ENCODE measurements around the gene TMEM117. TPM values are rescaled to one million over a fixed set of nuclear protein-coding genes. Genes with fewer than 3 reads are reported as not detected.
"Not testable (repeated sequence)": the region's sequence is repeated elsewhere in the genome, so short reads cannot be mapped to it uniquely, and the experiment has no call there.

TMEM117 gene
- total and polyA plus RNA-seq, 5 experiments from 2014 or later, result 2.1 to 5.0 (median 2.2) TPM

DNA sequence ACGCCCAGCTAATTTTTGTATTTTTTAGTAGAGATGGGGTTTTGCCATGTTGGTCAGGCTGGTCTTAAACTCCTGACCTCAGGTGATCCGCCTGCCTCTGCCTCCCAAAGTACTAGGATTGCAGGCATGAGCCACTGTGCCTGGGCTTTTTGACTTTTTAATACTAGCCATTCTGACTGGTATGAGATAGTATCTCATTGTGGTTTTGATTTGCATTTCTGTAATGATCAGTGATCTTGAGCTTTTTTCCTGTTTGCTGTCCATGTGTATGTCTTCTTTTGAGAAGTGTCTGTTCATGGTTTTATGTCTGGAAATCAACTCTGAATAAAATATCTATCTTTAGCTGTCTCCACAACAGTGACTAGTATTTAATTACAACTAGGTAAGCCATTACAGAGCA is 35.4 kb downstream of the TMEM117 start:
- H3K4me1 Mint-ChIP-seq, H3K4me3 Mint-ChIP-seq, ATAC-seq, DNase-seq, H3K36me3 Mint-ChIP-seq, H3K27ac Mint-ChIP-seq, H3K27me3 Mint-ChIP-seq, H3K9me3 Mint-ChIP-seq, POLR2A ChIA-PET: not testable (repeated sequence)

DNA sequence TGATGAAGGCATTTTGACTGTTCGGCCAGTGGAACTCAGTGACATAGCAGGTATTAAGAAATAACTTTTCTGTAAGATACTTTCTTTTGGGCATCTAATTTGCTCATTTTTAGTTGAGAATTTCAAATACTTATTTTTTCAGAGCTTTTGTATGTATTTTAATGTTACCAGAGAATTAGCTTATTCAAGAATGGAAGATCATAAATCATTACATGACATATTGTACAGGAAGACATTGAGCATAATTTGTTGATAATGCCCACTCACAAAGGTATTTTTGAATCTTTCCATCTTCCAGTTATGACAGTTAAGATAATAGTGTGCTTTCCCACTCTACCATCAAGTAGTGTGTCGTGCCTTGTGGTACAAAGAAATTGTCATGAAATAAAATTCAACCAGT is 36.5 kb downstream of the TMEM117 start:
- peaks cover 0 to 4% (median 0%) of the 10 kb centered on the region in 4 donors for H3K4me1 Mint-ChIP-seq
- no peaks in the 10 kb centered on the region for H3K27me3 Mint-ChIP-seq

GRCh38 chr12:43878050-43878449 is 42.2 kb downstream of the TMEM117 start:
- POLR2A ChIA-PET, result interaction anchor here (0.9 to 2.6 kb wide), 2 partner anchors 42 to 72 kb away, joined by 3 to 7 read pairs; partner anchors contain the start of genes TMEM117 and TWF1
- DNase-seq (no peak), ATAC-seq (no peak)
- Mint-ChIP-seq H3K4me3 (no peak overlapping the region), H3K4me1 (peaks cover 0 to 4% (median 0%) of the 10 kb centered on the region in 4 donors), H3K36me3 (no peaks in the 10 kb centered on the region), H3K27ac (no peak overlapping the region), H3K9me3 (no peaks in the 10 kb centered on the region), H3K27me3 (no peaks in the 10 kb centered on the region)

More for the DNA sequence above, 36.5 kb downstream of the TMEM117 start:
- Mint-ChIP-seq H3K36me3 (no peaks in the 10 kb centered on the region), H3K27ac (no peak overlapping the region), H3K4me3 (no peak overlapping the region), H3K9me3 (no peaks in the 10 kb centered on the region)
- DNase-seq, result no peak
- POLR2A ChIA-PET, result no interaction called here
- no peak for ATAC-seq

GRCh38 chr12:43880547-43880946 is 44.7 kb downstream of the TMEM117 start:
- POLR2A ChIA-PET, result no interaction called here
- DNase-seq (no peak), ATAC-seq (no peak)
- H3K4me1 Mint-ChIP-seq, result peaks cover 0 to 4% (median 0%) of the 10 kb centered on the region in 4 donors
- no peaks in the 10 kb centered on the region for H3K27me3 Mint-ChIP-seq
- H3K9me3 Mint-ChIP-seq, result no peaks in the 10 kb centered on the region
- H3K4me3 Mint-ChIP-seq, result no peak overlapping the region
- H3K36me3 Mint-ChIP-seq, result no peaks in the 10 kb centered on the region
- H3K27ac Mint-ChIP-seq, result no peak overlapping the region

GRCh38 chr12:43882578-43883178 is 46.8 kb downstream of the TMEM117 start:
- peak in 9 of 10 donors; percentile 4 to 64 (median 33) for DNase-seq
- POLR2A ChIA-PET, result interaction anchor here (0.6 to 1.7 kb wide), 3 partner anchors 76 to 1399 kb away, joined by 6 to 14 read pairs (median 9); partner anchors contain the start of genes IRAK4, PUS7L and TWF1
- Mint-ChIP-seq H3K27me3 (no peaks in the 10 kb centered on the region), H3K4me1 (no peaks in the 10 kb centered on the region), H3K9me3 (no peaks in the 10 kb centered on the region), H3K36me3 (no peaks in the 10 kb centered on the region), H3K27ac (no peak overlapping the region), H3K4me3 (no peak overlapping the region)
- peak; percentile 78 to 87 for ATAC-seq

DNA sequence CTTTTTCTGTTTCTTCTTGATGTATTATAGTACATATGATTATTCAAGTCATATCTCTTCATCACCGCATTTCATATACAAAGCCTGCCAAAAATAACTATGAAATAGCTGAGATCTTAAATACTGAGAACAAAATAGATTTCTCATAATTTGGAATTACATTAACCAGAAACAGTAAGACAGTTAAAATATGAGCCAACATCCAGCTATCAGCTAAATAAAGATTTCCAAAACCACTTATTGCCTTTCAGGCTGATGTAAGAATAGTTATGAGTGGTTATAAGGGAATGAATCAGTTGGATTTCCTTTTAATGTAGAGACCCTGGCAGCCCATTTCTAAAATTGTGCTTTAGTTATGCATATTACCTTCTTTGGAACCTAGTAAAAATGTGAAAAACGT is 47.4 kb downstream of the TMEM117 start:
- POLR2A ChIA-PET, result interaction anchor here (1.7 kb wide), 1 partner anchor 77 kb away, joined by 14 read pairs; the partner anchor contains the start of gene TWF1
- H3K4me1 Mint-ChIP-seq, result no peaks in the 10 kb centered on the region
- no peak for DNase-seq
- no peaks in the 10 kb centered on the region for H3K27me3 Mint-ChIP-seq
- no peak overlapping the region for H3K4me3 Mint-ChIP-seq
- H3K27ac Mint-ChIP-seq, result no peak overlapping the region
- H3K9me3 Mint-ChIP-seq, result no peaks in the 10 kb centered on the region
- ATAC-seq, result no peak
- H3K36me3 Mint-ChIP-seq, result no peaks in the 10 kb centered on the region

- no peaks in the 10 kb centered on the region for H3K27me3 Mint-ChIP-seq
- H3K4me1 Mint-ChIP-seq, result no peaks in the 10 kb centered on the region
- H3K9me3 Mint-ChIP-seq, result no peaks in the 10 kb centered on the region
- no peak overlapping the region for H3K4me3 Mint-ChIP-seq
- ATAC-seq, result no peak
- no peaks in the 10 kb centered on the region for H3K36me3 Mint-ChIP-seq
- POLR2A ChIA-PET, result no interaction called here
- no peak for DNase-seq
- H3K27ac Mint-ChIP-seq, result no peak overlapping the region
These were observed 47.9 kb downstream of the TMEM117 start for GRCh38 chr12:43883748-43884147.

DNA sequence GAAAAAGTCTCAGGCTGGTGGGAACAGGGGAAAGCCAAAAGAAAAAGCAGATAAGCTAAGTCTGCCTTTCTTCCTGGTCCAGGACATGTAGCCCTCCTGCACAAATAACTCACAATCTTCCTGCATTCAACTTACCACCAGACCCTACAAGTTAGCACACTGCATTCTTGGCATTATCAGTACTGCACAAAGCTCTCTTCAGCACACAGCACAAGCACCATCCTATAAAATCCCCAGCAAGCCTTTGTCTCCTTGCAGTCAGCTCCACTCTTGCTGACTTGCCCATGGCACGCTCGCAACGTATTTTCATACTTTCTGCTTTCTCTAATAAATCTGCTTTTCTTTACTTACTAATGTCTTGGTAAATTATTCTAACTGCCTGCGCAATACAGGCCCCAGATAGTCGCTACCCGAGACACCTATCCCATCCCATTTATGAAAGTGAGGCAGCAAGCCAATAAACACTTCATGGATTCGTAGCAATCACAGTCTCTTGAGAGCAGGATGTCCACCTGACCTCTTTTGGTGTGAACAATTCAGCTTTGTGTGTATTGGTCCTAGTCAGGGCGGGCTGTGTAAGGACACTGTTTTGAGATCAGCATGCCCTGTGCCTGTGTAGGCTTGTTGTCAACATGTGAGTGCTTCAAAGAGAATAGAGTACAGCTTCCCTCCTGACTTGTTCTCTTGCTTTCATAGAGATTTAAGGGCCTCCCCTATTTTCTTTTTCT is 49.0 kb downstream of the TMEM117 start:
- no peak for DNase-seq
- H3K4me3 Mint-ChIP-seq, result no peak overlapping the region
- no peaks in the 10 kb centered on the region for H3K4me1 Mint-ChIP-seq
- ATAC-seq, result no peak
- POLR2A ChIA-PET, result no interaction called here
- no peaks in the 10 kb centered on the region for H3K36me3 Mint-ChIP-seq
- no peak overlapping the region for H3K27ac Mint-ChIP-seq
- no peaks in the 10 kb centered on the region for H3K9me3 Mint-ChIP-seq
- H3K27me3 Mint-ChIP-seq, result no peaks in the 10 kb centered on the region

DNA sequence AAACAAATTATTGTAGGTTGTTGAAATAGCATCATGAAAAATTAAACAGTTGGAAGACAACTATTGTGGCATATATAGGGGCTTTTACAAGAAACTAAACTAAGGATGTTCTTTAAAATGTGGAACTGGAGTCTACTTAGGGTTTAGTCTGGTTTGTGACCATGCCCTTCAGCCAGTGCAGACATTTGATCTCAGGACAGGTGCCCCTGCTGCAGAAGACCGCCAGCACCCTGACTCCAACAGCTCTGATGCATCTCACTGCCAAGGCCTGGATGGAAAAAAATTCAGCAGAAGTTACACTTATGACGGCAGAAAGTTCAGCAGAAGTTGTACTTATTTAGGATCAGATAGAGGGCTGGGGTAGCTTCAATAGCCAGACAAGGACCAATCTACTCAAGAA is 51.5 kb downstream of the TMEM117 start:
- Mint-ChIP-seq H3K4me1 (no peaks in the 10 kb centered on the region), H3K9me3 (peaks cover 0 to 6% (median 0%) of the 10 kb centered on the region in 9 donors), H3K27ac (no peak overlapping the region), H3K27me3 (no peaks in the 10 kb centered on the region), H3K36me3 (peaks cover 0 to 8% (median 5%) of the 10 kb centered on the region in 3 donors), H3K4me3 (no peak overlapping the region)
- POLR2A ChIA-PET, result no interaction called here
- no peak for DNase-seq
- no peak for ATAC-seq

DNA sequence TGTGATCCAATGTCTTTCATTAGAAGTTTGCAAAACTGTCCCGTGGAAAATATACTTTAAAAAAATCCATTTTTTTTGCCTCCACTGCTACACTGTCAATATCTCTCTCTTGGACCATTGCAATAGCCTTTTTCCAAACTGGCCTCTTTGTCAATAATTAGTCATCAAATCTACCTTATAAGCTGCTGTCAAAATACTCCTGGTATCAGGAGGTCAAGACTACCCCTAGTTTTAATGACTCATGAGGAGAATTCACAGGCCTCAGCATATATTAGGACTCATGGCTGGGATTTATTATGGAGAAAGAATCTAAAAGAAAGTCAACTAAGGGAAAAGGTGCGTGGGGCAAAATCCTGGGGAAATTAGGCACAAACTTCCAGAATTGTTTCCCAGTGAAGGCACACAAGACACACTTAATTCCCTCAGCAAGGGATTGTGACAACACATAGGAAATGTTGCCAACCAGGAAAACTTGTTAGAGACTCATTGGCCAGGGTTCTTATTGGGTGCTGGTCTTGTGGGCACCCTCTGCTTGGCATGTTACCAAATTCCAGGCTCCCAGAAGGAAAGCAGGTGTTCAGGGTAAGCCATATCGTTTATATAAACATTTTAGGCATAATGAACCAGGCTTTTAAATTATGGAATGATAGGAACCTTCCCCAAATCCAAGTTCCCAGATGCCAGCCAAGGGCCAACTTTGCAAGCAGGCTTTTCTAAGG is 56.1 kb downstream of the TMEM117 start:
- Mint-ChIP-seq H3K4me3 (no peak overlapping the region), H3K27ac (no peak overlapping the region)

DNA sequence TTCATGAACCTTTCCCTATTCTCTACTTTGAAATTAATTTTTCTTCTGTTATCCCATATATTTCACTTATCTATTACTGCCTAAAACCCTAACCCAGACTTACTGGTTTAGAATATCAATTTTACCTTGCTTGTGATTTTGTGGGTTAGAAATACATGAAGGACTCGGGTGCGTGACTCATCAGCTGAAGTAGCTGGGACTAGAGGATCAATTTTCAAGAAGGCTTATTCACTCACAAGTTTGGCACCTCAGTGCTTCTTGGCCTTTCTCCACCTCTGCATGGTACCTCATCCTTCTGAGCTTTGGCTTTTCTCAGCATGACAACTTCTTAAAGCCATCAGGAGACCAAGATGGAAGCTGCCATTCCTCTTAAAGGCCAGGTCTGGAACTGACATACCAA is 57.8 kb downstream of the TMEM117 start:
- Mint-ChIP-seq H3K27me3 (no peaks in the 10 kb centered on the region), H3K4me1 (peaks cover 0 to 2% (median 0%) of the 10 kb centered on the region in 4 donors), H3K9me3 (peaks cover 0 to 14% (median 6%) of the 10 kb centered on the region in 9 donors), H3K36me3 (peaks cover 10 to 24% (median 23%) of the 10 kb centered on the region in 3 donors), H3K4me3 (no peak overlapping the region), H3K27ac (no peak overlapping the region)
- POLR2A ChIA-PET, result no interaction called here
- DNase-seq (no peak), ATAC-seq (no peak)

More for the DNA sequence above, 56.1 kb downstream of the TMEM117 start:
- Mint-ChIP-seq H3K27me3 (no peaks in the 10 kb centered on the region), H3K36me3 (peaks cover 7 to 24% (median 23%) of the 10 kb centered on the region in 3 donors), H3K9me3 (peaks cover 0 to 14% (median 6%) of the 10 kb centered on the region in 9 donors), H3K4me1 (no peaks in the 10 kb centered on the region)
- ATAC-seq (no peak), DNase-seq (no peak)
- POLR2A ChIA-PET, result no interaction called here

DNA sequence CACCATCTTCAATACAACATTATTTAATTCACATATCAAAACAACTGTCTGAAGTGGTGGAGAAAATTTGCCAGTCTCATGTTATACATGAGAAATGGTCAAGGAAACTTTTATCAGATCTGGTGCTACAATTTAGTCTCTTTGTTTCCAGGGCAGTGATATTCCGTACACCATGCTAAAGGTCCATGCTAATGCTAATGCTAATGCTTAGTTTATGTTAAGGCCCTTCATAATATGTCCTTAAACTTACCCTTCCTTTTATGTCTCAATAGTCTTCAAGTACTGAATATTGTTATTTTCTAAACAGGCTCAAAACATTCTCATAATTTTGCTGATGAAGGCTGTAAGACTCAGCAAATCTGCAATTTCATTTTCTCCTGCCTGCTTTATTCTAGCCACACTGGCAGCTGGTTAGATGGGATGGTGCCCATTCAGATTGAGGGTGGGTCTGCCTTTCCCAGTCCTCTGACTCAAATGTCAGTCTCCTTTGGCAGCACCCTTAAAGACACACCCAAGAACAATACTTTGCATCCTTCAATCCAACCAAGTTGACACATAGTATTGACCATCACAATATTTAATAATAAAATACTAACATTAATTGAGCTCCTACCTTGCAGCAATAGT is 59.8 kb downstream of the TMEM117 start:
- Mint-ChIP-seq H3K4me3 (no peak overlapping the region), H3K9me3 (peaks cover 0 to 14% (median 6%) of the 10 kb centered on the region in 9 donors), H3K27me3 (no peaks in the 10 kb centered on the region), H3K36me3 (peaks cover 10 to 23% (median 23%) of the 10 kb centered on the region in 3 donors), H3K27ac (no peak overlapping the region), H3K4me1 (peaks cover 0 to 2% (median 0%) of the 10 kb centered on the region in 4 donors)
- DNase-seq (no peak), ATAC-seq (no peak)
- POLR2A ChIA-PET, result no interaction called here
